Neuronal stem cell (in vitro differentiated cells): ENCODE measurements around the gene PLCXD1.

Source experiments
- DNase-seq: peaks from one replicate; pipeline ENCODE4 v3.0.0-alpha.2; 2013; ENCODE audit warnings: low spot score
- H2AFZ ChIP-seq: one replicate; pipeline ENCODE4 v1.6.1; 2013; ENCODE audit warnings: mild to moderate bottlenecking, low read length, inconsistent platforms
- H2AK5ac ChIP-seq: 2 replicates; pipeline ENCODE4 v1.6.1; 2013; ENCODE audit warnings: low read depth, mild to moderate bottlenecking, inconsistent platforms, low read length, moderate library complexity, mixed read lengths
- H2BK120ac ChIP-seq: 2 replicates; pipeline ENCODE4 v1.6.1; 2013; ENCODE audit warnings: low read depth, mild to moderate bottlenecking, inconsistent platforms, low read length, moderate library complexity, mixed read lengths
- H2BK12ac ChIP-seq: one replicate; pipeline ENCODE4 v1.6.1; 2013; ENCODE audit warnings: low read length, inconsistent platforms
- H2BK15ac ChIP-seq: 2 replicates; pipeline ENCODE4 v1.6.1; 2013; ENCODE audit warnings: mild to moderate bottlenecking, low read length, inconsistent platforms, mixed read lengths
- H2BK5ac ChIP-seq: one replicate; pipeline ENCODE4 v1.6.1; 2013; ENCODE audit warnings: inconsistent platforms, mild to moderate bottlenecking, low read length, moderate library complexity
- H3K14ac ChIP-seq: one replicate; pipeline ENCODE4 v1.6.1; 2013; ENCODE audit warnings: low read length, inconsistent platforms
- H3K18ac ChIP-seq: 2 replicates; pipeline ENCODE4 v1.6.1; 2013; ENCODE audit warnings: low read length, inconsistent platforms
- H3K23ac ChIP-seq: 2 replicates; pipeline ENCODE4 v1.6.1; 2013; ENCODE audit warnings: low read depth, mild to moderate bottlenecking, mixed read lengths, low read length, inconsistent platforms; ENCODE audit not compliant: poor library complexity
- H3K27ac ChIP-seq: replicated peaks from 3 replicates; pipeline ENCODE4 v1.5.1; 2013; ENCODE audit warnings: low read length, inconsistent platforms
- H3K27me3 ChIP-seq, 3 experiments: 2 replicates each; pipeline ENCODE4 v1.6.1; 2013; ENCODE audit warnings: low read length in 3 of 3, mild to moderate bottlenecking in 2 of 3, inconsistent platforms in 1 of 3, low read depth in 1 of 3, mixed read lengths in 1 of 3, moderate library complexity in 1 of 3; ENCODE audit not compliant: control insufficient read depth in 3 of 3, insufficient read depth in 3 of 3
- H3K36me3 ChIP-seq, 2 donors: replicated peaks in 1 of 2; 2 replicates each; pipeline ENCODE4 v1.6.1; 2013; ENCODE audit warnings: low read length in 2 of 2; ENCODE audit not compliant: control insufficient read depth in 2 of 2, insufficient read depth in 2 of 2
- H3K4ac ChIP-seq: 2 replicates; pipeline ENCODE4 v1.6.1; 2013; ENCODE audit warnings: inconsistent platforms, mild to moderate bottlenecking, low read length, moderate library complexity
- H3K4me1 ChIP-seq, 2 donors: 1 replicate in 1 of 2; 2 replicates in 1 of 2; pipeline ENCODE4 v1.6.1; 2013; ENCODE audit warnings: low read length in 2 of 2, low read depth in 1 of 2; ENCODE audit not compliant: control insufficient read depth in 2 of 2, insufficient read depth in 1 of 2
- H3K4me2 ChIP-seq: one replicate; pipeline ENCODE4 v1.6.1; 2013; ENCODE audit warnings: mild to moderate bottlenecking, low read length, inconsistent platforms; ENCODE audit not compliant: insufficient read depth, poor library complexity, severe bottlenecking
- H3K4me3 ChIP-seq, 2 donors: 2 replicates each; pipeline ENCODE4 v1.5.1; 2013; ENCODE audit warnings: low read length in 2 of 2, mild to moderate bottlenecking in 2 of 2, inconsistent platforms in 1 of 2, moderate library complexity in 1 of 2
- H3K79me1 ChIP-seq: one replicate; pipeline ENCODE4 v1.6.1; 2013; ENCODE audit warnings: low read depth, mild to moderate bottlenecking, inconsistent platforms, low read length, moderate library complexity
- H3K9ac ChIP-seq: one replicate; pipeline ENCODE4 v1.6.1; 2013; ENCODE audit warnings: mild to moderate bottlenecking, low read depth, low read length, inconsistent platforms; ENCODE audit not compliant: poor library complexity
- H3K9me3 ChIP-seq, 2 donors: replicated peaks in 1 of 2; 2 replicates each; pipeline versions ENCODE3 to v1.6.1; 2013; ENCODE audit warnings: low read length in 2 of 2, mild to moderate bottlenecking in 2 of 2, inconsistent platforms in 1 of 2, low read depth in 1 of 2, mixed read lengths in 1 of 2, moderate library complexity in 1 of 2; ENCODE audit not compliant: control insufficient read depth in 2 of 2, insufficient read depth in 1 of 2
- H4K8ac ChIP-seq: one replicate; pipeline ENCODE4 v1.6.1; 2013; ENCODE audit warnings: low read depth, mild to moderate bottlenecking, inconsistent platforms, low read length, moderate library complexity
- H4K91ac ChIP-seq: one replicate; pipeline ENCODE4 v1.6.1; 2013; ENCODE audit warnings: low read length, low read depth, mild to moderate bottlenecking, inconsistent platforms; ENCODE audit not compliant: poor library complexity
- WGBS, 2 donors: extraction: QIAGEN DNeasy Blood & Tissue Kit; methylation state at CpG; one replicate each; pipeline ENCODE4 v1.1.7; 2013; ENCODE audit warnings: missing lambda C conversion rate in 2 of 2, mixed read lengths in 1 of 2; ENCODE audit not compliant: insufficient read length in 2 of 2, insufficient replicate concordance in 1 of 2; ENCODE audit errors: extremely low coverage in 2 of 2; 5-methylcytosine and 5-hydroxymethylcytosine counted together

The PLCXD1 gene

DNA sequence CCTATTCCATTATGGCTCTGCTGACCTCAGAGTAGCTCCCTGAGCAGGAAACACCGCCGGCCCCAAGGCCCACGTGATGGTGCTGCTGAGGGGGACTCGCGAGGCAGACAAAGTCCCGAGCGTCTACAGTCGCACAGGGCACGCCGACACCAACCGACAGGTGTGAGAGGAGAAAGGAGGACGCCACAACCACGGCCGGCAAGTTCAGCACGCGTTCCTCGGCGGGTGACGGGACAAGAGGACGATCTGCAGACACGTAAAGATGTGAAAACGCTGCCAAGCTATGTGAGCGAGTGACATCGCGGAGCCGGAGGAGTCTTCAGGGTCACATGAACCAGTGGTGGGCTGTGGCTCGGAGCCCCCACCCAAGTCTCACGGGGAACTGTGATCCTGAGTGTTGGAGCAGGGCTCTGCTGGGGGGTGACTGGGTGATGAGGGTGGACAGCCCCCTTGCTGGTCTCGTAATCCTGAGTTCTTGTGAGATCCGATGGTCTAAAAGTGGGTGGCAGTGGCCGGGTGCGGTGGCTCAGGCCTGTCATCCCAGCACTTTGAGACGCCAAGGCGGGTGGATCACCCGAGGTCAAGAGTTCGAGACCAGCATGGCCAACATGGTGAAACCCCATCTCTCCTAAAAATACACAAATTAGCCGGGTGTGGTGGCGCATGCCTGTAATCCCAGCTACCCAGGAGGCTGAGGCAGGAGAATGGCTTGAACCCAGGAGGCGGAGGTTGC lies 71.6 kb downstream of the PLCXD1 start:
- Histone ChIP-seq H3K9me3 (peaks cover 0 to 2% of the 10 kb centered on the region in 2 donors), H3K23ac (peak overlapping the region; percentile 70), H3K18ac (peak overlapping the region; percentile 11), H3K79me1 (peaks cover 23% of the 10 kb centered on the region), H2AK5ac (no peak overlapping the region), H4K91ac (no peak overlapping the region), H2BK15ac (no peak overlapping the region), H4K8ac (no peak overlapping the region), H3K27ac (no peak overlapping the region), H3K36me3 (peaks cover 9 to 62% of the 10 kb centered on the region in 2 donors), H3K14ac (no peak overlapping the region), H2BK120ac (no peak overlapping the region), H2BK12ac (no peak overlapping the region), H3K4ac (no peak overlapping the region), H2AFZ (no peak overlapping the region), H3K4me2 (no peak overlapping the region), H2BK5ac (no peak overlapping the region), H3K9ac (no peak overlapping the region), H3K27me3 (no peaks in the 10 kb centered on the region), H3K4me1 (peaks cover 0 to 5% of the 10 kb centered on the region in 2 donors), H3K4me3 (no peak overlapping the region)
- WGBS, 2 donors = no CpG with 5 or more reads among the region's 39 CpGs
- no peak for DNase-seq
